NCI-H2196 treated with DMSO at 0.1 percent for 48 hours (cell line): ENCODE results near the gene COPB1.
A peak's percentile ranks its signal among the peaks of the same experiment; 100 is the strongest.

Experiments
- DNase-seq: peaks from one replicate; lab custom pipeline; 2025; ENCODE audit not compliant: unreplicated experiment; lab: John Stamatoyannopoulos, UW

The COPB1 gene

GRCh38 chr11:14425621-14426020 lies 74.0 kb downstream of the COPB1 start:
- DNase-seq = no peak

- DNase-seq = no peak
These were observed 75.5 kb downstream of the COPB1 start for GRCh38 chr11:14424096-14424495.

- DNase-seq = no peak
These were observed 76.0 kb downstream of the COPB1 start for GRCh38 chr11:14423633-14424032.

- DNase-seq = no peak
These were observed 76.8 kb downstream of the COPB1 start for GRCh38 chr11:14422814-14423182.

GRCh38 chr11:14422052-14422813 lies 77.4 kb downstream of the COPB1 start:
- peak; percentile 61 for DNase-seq

- DNase-seq = no peak
These were observed 79.4 kb downstream of the COPB1 start for GRCh38 chr11:14420223-14420622.

- DNase-seq = no peak
These were observed 80.7 kb downstream of the COPB1 start for GRCh38 chr11:14418801-14419417.

- DNase-seq = no peak
These were observed 81.8 kb downstream of the COPB1 start for GRCh38 chr11:14417617-14418374.

GRCh38 chr11:14417186-14417585 lies 82.4 kb downstream of the COPB1 start:
- no peak for DNase-seq

GRCh38 chr11:14414470-14415461 lies 84.8 kb downstream of the COPB1 start:
- DNase-seq = no peak

GRCh38 chr11:14413307-14414069 lies 86.1 kb downstream of the COPB1 start:
- no peak for DNase-seq

- DNase-seq = no peak
These were observed 87.8 kb downstream of the COPB1 start for GRCh38 chr11:14411818-14412217.

GRCh38 chr11:14409891-14410290 lies 89.7 kb downstream of the COPB1 start:
- no peak for DNase-seq

- no peak for DNase-seq
These were observed 91.0 kb downstream of the COPB1 start for GRCh38 chr11:14408612-14409011.
